Measurements from ENCODE around the gene FGGY.
"Not testable (repeated sequence)": the region's sequence is repeated elsewhere in the genome, so short reads cannot be mapped to it uniquely, and the experiment has no call there.

Gene FGGY

GRCh38 chr1:59597420-59598119, 300.7 kb downstream of the FGGY start:
- DNase-seq, result no peak

GRCh38 chr1:59598120-59598440, 301.2 kb downstream of the FGGY start:
- no peak for DNase-seq

GRCh38 chr1:59601041-59601441, 304.1 kb downstream of the FGGY start:
- DNase-seq, result no peak

- DNase-seq, result no peak
These were observed 304.9 kb downstream of the FGGY start for GRCh38 chr1:59601811-59602210.

GRCh38 chr1:59604191-59604590, 307.3 kb downstream of the FGGY start:
- no peak for DNase-seq

- no peak for DNase-seq
These were observed 308.3 kb downstream of the FGGY start for GRCh38 chr1:59605184-59605583.

GRCh38 chr1:59605761-59606160, 308.9 kb downstream of the FGGY start:
- DNase-seq, result no peak

GRCh38 chr1:59609245-59609644, 312.4 kb downstream of the FGGY start:
- DNase-seq, result no peak

GRCh38 chr1:59610499-59610898, 313.6 kb downstream of the FGGY start:
- not testable (repeated sequence) for DNase-seq

- no peak for DNase-seq
These were observed 320.5 kb downstream of the FGGY start for GRCh38 chr1:59617434-59617833.

- DNase-seq, result no peak
These were observed 322.7 kb downstream of the FGGY start for GRCh38 chr1:59619557-59619956.

- no peak for DNase-seq
These were observed 328.5 kb downstream of the FGGY start for GRCh38 chr1:59625384-59625783.

GRCh38 chr1:59631561-59632255, 334.8 kb downstream of the FGGY start:
- no peak for DNase-seq

GRCh38 chr1:59635097-59635496, 338.2 kb downstream of the FGGY start:
- no peak for DNase-seq

GRCh38 chr1:59638231-59638711, 341.4 kb downstream of the FGGY start:
- no peak for DNase-seq

GRCh38 chr1:59639266-59639665, 342.4 kb downstream of the FGGY start:
- DNase-seq, result no peak

GRCh38 chr1:59640851-59641250, 344.0 kb downstream of the FGGY start:
- DNase-seq, result no peak

- no peak for DNase-seq
These were observed 344.9 kb downstream of the FGGY start for GRCh38 chr1:59641836-59642235.

GRCh38 chr1:59643526-59643925, 346.6 kb downstream of the FGGY start:
- DNase-seq, result no peak

- no peak for DNase-seq
These were observed 349.0 kb downstream of the FGGY start for GRCh38 chr1:59645893-59646292.

- not testable (repeated sequence) for DNase-seq
These were observed 356.5 kb downstream of the FGGY start for GRCh38 chr1:59653142-59653958.

GRCh38 chr1:59653968-59654367, 357.1 kb downstream of the FGGY start:
- no peak for DNase-seq

GRCh38 chr1:59657873-59658465, 361.1 kb downstream of the FGGY start:
- DNase-seq, result no peak
